Right lobe of liver (tissue), 6 donors: ENCODE data around the gene FOXJ1. TPM values are rescaled to one million over a fixed set of nuclear protein-coding genes. Genes with fewer than 3 reads are reported as not detected.

Experiments
- ATAC-seq, 4 donors: fragments of 200-7000 bp; cut with Tn5 transposase; one replicate each; pipeline ENCODE4 v1.9.1; 2020; ENCODE audit warnings: mild to moderate bottlenecking in 4 of 4, moderate library complexity in 4 of 4
- DNase-seq, 3 donors: peaks; one replicate each; pipeline ENCODE4 v3.0.0-alpha.2; 2020
- H3K27ac ChIP-seq, 3 donors: fragments of 200-600 bp; one replicate each; pipeline ENCODE4 v1.8.0; 2022
- H3K27me3 ChIP-seq, 2 donors: fragments of 200-600 bp; one replicate each; pipeline ENCODE4 v1.8.0; 2022
- H3K36me3 ChIP-seq, 4 donors: fragments of 200-600 bp; sonication (generic) in 1 of 4; one replicate each; pipeline versions ENCODE4 v1.5.1 to v1.8.0; 2017 to 2022; ENCODE audit warnings: control low read depth in 1 of 4
- H3K4me1 ChIP-seq, 4 donors: fragments of 200-600 bp; sonication (generic) in 1 of 4; one replicate each; pipeline versions ENCODE4 v1.5.1 to v1.8.0; 2017 to 2022; ENCODE audit warnings: control low read depth in 1 of 4
- H3K4me3 ChIP-seq, 3 donors: fragments of 200-600 bp; one replicate each; pipeline ENCODE4 v1.8.0; 2022
- H3K9me3 ChIP-seq, 4 donors: fragments of 200-600 bp; sonication (generic) in 1 of 4; one replicate each; pipeline versions ENCODE4 v1.5.1 to v1.8.0; 2017 to 2022; ENCODE audit warnings: control low read depth in 1 of 4
- CTCF ChIP-seq, 4 donors: fragments of 200-600 bp in 3 of 4; fragments of 450-650 bp in 1 of 4; IDR thresholded peaks; one replicate each; pipeline versions ENCODE4 v1.5.1 to v1.8.0; 2016 to 2022; ENCODE audit warnings: antibody characterized with exemption in 4 of 4, mild to moderate bottlenecking in 2 of 4
- POLR2A ChIP-seq: fragments of 450-650 bp; IDR thresholded peaks from one replicate; pipeline ENCODE4 v1.6.1; 2017; ENCODE audit warnings: antibody characterized with exemption, mild to moderate bottlenecking
- WGBS: methylation state at CpG from one replicate; pipeline ENCODE4 v1.1.6; 2018; ENCODE audit warnings: low coverage, low lambda C conversion rate; ENCODE audit not compliant: insufficient coverage; ENCODE audit errors: missing lambda C conversion rate; 5-methylcytosine and 5-hydroxymethylcytosine counted together
- intact Hi-C, 2 donors: fragments of 100-400 bp; cut with DNase I; formaldehyde crosslinking; loops; one replicate each; pipeline versions ENCODE4 v1.11.2 to v1.14.1; 2022
- total RNA-seq, 6 experiments: library from RNA; depleted of rRNA in 2 of 6; stranded (reverse); fragments of >200 nt in 2 of 6; fragmentation: NEBNext Ultra II Directional in 3 of 6; extraction: Animal tissue kit (Norgen Biotek cat#: 25700) in 3 of 6; gene quantifications; one replicate each; pipeline versions ENCODE4 v1.1.0 to v1.2.4, GENCODE V29; 2016 to 2023
- donor health status: DM: no; HTN: yes; CAD: no.
- donor health status: DM: no; HTN: no; CAD: no.
- donor health status: DM: no; HTN: no; CAD: no.
- donor health status: DM: no; HTN: yes; CAD: no.
- donor health status: DM: no; HTN: yes; CAD: no.

The FOXJ1 gene
- total RNA-seq, 6 experiments from 2014 or later = 0.06 to 0.12 (median 0.11) TPM; not detected in 3

- H3K27me3 ChIP-seq = no peaks in the 10 kb centered on the region
- no peaks in the 10 kb centered on the region for H3K9me3 ChIP-seq
- 94% methylated on average over 7 of the region's 20 CpGs for WGBS
- H3K4me1 ChIP-seq = no peaks in the 10 kb centered on the region
- no peak overlapping the region for H3K27ac ChIP-seq
- no peak for DNase-seq
- TF ChIP-seq POLR2A (no peak), CTCF (IDR thresholded peaks at IDR 0.05) (no peak)
- peaks cover 0 to 66% (median 27%) of the 10 kb centered on the region in 4 donors for H3K36me3 ChIP-seq
- ATAC-seq = no peak
- no peak overlapping the region for H3K4me3 ChIP-seq
- intact Hi-C loops = loop anchor here in 1 of 2 donors (5.0 kb wide), 1 partner anchor 50 kb away; the partner anchor contains the start of gene FOXJ1
Measured at GRCh38 chr17:76092526-76093413, 48.3 kb downstream of the FOXJ1 start.

DNA sequence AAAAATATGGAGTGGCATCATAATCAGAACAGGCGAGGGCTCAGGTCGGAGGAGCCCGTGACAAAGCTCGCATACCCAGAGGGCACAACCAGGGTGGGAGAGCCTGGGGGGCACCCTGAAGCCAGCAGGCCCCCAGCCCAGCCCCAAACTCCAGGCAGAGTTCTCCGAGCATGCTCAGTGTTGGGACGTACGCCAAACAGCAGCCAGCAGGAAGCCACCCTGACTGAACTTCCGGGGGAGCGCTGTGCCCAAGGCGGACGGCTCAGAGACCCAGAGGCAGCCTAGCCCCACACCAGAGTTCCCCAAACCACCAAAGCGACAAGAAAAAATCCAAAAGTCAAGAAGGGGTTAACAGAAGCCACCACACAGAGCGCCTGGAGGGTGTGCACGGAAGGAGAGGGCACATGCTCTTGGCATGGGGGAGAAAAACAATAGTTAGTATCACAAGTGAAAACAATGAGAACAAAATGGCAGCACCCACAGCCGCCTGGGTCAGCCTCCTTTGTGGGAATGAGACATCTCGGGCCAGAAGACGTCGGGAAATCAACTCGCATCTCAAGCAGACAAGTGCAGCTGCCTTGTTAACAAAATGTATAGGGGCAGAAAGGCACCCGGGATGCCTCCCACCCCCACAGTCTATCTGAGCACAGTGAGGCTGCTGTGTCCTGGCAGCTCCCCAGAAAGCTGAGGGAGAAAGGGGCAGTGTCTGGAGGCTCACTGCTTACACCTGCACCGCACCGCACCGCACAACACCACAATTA, 49.3 kb downstream of the FOXJ1 start:
- H3K27ac ChIP-seq = no peak overlapping the region
- intact Hi-C loops = loop anchor here in 1 of 2 donors (5.0 kb wide), 1 partner anchor 51 kb away; the partner anchor contains the start of gene FOXJ1
- no peaks in the 10 kb centered on the region for H3K27me3 ChIP-seq
- DNase-seq (peak in 1 of 3 donors; percentile 46), ATAC-seq (no peak)
- H3K4me1 ChIP-seq = no peaks in the 10 kb centered on the region
- H3K9me3 ChIP-seq = no peaks in the 10 kb centered on the region
- WGBS = 72% methylated on average over 17 of the region's 23 CpGs
- TF ChIP-seq POLR2A = no peak
- no peak for TF ChIP-seq CTCF (IDR thresholded peaks at IDR 0.05)
- no peak overlapping the region for H3K4me3 ChIP-seq
- peaks cover 0 to 61% (median 26%) of the 10 kb centered on the region in 4 donors for H3K36me3 ChIP-seq

DNA sequence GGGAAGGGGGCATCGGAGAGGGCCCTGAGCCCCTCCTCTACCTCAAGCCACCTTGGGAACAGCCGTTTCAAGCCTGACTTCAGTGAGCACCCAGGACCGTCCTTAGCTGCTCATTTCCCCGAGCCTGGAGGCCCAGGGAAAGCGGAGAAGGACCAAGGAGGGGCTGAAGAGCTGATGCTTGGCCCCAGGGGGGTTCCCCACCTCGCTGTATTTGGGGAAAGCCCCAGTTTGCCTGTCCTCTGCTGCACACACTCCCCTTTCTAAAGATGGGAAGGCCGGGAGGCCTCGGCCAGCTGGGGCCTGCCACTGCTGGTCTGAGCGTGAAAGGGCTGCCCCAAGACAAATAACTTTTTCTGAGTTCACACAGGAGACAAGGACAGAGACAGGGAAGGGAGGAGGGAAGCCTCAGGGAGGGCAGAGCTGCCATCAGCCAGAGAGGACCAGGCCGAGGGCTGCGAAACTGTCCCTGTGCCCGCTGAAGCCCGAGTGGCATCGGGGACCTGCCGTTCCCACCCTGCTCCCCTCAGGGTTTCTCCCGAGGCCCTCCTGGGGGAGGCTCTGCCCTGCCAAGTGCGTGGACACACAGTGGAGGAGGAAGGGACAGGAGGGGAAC, 50.4 kb downstream of the FOXJ1 start:
- H3K9me3 ChIP-seq = no peaks in the 10 kb centered on the region
- intact Hi-C loops = loop anchor here in 1 of 2 donors (5.0 kb wide), 1 partner anchor 52 kb away; the partner anchor contains the start of gene FOXJ1
- no peaks in the 10 kb centered on the region for H3K27me3 ChIP-seq
- H3K27ac ChIP-seq = no peak overlapping the region
- WGBS = no CpG with 5 or more reads among the region's 17 CpGs
- no peaks in the 10 kb centered on the region for H3K4me1 ChIP-seq
- TF ChIP-seq CTCF (IDR thresholded peaks at IDR 0.05) (no peak), POLR2A (no peak)
- DNase-seq (no peak), ATAC-seq (no peak)
- peaks cover 0 to 60% (median 23%) of the 10 kb centered on the region in 4 donors for H3K36me3 ChIP-seq
- H3K4me3 ChIP-seq = no peak overlapping the region
